Measurements from ENCODE around the gene ZNF783.
"Not testable (repeated sequence)": the region's sequence is repeated elsewhere in the genome, so short reads cannot be mapped to it uniquely, and the experiment has no call there.

ZNF783 gene

GRCh38 chr7:149240637-149241036, 21.4 kb upstream of the ZNF783 start:
- DNase-seq (ENCODE audit: low spot score): no peak

GRCh38 chr7:149241696-149242095, 20.3 kb upstream of the ZNF783 start:
- no peak for DNase-seq (ENCODE audit: low spot score)

DNA sequence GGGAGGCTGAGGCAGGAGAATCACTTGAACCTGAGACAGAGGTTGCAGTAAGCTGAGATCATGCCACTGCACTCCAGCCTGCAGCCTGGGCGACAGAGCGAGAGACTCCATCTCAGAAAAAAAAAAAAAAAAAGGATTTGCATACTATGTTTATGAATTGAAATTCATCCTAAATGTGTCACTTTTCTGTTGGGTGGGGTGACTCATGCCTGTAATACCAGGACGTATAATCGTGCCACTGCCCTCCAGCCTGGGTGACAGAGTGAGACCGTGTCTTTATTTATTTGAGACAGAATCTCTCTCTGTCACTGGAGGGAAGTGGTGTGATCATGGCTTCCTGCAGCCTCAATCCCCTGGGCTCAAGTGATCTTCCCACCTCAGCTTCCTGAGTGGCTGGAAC, 16.8 kb upstream of the ZNF783 start:
- peak; percentile 70 for DNase-seq (ENCODE audit: low spot score)

DNA sequence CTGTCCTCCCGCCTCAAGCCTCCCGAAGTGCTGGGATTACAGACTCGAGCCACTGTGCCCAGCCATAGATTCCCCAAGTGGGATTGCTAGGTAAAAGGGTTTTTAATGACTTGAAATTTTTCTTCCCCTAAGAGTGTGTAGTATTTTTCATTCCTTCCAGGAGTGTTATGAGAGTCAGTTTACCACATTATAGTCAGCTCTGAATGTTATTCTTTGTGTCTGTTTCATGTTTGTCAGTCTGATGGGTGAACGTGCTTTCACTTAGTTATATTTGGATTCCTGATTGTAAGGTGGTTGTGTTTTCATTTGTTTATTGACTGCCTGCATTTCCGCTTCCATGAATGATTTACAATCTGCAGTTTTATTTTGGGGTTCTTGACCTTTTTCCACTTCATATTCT, 16.3 kb upstream of the ZNF783 start:
- peak; percentile 39 for DNase-seq (ENCODE audit: low spot score)

DNA sequence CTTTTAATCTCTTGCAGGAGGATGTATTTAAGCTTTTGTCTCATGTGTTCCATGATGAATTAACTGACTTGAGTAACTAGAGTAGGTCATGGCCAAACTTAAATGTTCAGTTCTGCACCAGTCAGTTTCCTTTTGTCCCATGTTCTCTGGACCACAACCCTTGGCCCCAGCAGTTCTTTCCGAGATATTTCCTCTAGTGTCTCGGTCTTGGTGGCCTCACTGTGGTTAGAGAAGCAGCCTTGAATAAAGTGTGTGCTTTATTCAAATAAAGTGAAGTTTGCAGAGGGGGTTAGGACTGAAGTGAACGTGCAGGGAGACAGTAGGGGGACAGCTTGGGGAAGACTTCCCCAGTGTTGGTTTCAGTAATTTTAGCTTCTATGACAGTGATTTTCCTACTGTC, 13.2 kb upstream of the ZNF783 start:
- peak; percentile 17 for DNase-seq (ENCODE audit: low spot score)

DNA sequence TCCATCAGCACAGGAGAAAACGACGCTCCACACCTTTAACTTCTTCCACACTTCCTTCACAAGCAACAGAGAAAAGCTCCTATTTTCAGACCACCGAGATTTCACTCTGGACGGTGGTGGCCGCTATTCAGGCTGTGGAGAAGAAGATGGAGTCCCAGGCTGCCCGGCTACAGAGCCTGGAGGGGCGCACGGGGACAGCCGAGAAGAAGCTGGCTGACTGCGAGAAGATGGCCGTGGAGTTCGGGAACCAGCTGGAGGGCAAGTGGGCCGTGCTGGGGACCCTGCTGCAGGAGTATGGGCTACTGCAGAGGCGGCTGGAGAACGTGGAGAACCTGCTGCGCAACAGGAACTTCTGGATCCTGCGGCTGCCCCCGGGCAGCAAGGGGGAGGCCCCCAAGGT, 11.8 kb upstream of the ZNF783 start:
- DNase-seq (ENCODE audit: low spot score): not testable (repeated sequence)

GRCh38 chr7:149251518-149251917, 10.5 kb upstream of the ZNF783 start:
- DNase-seq (ENCODE audit: low spot score): not testable (repeated sequence)

GRCh38 chr7:149252378-149252777, 9.6 kb upstream of the ZNF783 start:
- DNase-seq (ENCODE audit: low spot score): no peak

DNA sequence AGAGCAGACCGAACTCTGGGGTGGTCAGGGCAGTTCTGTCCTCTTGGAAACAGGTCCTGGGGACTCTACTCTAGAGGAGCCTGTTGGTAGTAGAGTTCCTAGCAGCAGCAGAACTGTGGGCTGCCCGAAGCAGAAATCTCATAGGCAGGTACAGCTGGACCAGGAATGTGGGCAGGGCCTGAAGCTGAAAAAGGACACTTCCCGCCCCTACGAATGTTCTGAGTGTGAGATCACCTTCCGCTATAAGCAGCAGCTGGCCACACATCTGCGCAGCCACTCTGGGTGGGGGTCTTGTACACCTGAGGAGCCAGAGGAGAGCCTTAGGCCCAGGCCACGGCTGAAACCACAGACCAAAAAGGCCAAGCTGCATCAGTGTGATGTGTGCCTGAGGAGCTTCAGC, 8.3 kb upstream of the ZNF783 start:
- no peak for DNase-seq (ENCODE audit: low spot score)

DNA sequence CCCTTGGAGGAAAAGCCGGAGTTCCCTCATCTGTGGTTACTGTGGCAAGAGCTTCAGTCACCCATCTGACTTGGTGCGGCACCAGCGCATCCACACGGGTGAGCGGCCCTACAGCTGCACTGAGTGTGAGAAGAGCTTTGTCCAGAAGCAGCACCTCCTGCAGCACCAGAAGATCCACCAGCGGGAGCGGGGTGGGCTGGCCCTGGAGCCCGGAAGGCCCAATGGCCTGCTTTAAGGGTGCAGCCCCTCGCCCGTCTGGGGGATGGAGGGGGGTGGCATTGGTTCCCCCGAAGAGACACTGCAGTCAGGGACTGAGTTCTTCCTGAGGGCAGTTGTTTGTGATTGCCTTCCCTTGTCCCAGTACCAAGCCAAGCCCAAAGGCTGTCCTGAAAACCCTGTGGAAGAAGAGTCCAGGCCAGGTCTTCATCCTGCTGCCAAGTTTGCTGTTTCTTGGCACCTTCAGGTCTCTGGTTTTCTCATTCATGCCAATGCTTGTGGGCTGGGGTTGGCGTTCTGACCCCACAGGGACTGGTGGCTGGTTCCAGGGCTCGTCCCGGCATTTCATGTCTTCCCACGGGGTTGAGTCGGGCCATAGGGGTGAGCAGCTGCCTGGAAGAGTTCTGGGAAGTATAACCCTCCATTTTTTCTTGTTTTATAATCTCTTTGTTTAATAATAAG, 7.7 kb upstream of the ZNF783 start:
- no peak for DNase-seq (ENCODE audit: low spot score)

- no peak for DNase-seq (ENCODE audit: low spot score)
Measured at GRCh38 chr7:149255174-149255573, 6.8 kb upstream of the ZNF783 start.

DNA sequence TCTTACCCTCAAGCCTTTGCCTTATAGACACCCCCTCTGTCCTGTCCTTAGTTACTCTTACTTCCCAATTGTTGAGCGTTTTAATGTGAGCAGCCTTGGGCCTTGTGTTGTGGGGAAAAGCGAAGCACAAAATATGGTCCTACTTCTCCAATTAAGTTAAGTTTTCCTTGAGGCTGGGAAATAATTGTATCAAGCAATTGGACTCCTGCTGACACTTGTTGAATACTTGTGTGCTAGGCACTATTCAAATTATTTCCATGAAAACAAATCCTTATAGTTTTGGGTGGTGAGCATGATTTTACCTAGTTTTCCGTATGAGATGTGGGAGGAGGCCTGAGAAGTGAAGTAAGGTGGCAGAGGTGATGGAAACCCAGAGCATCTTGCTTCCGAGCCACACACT, 5.4 kb upstream of the ZNF783 start:
- DNase-seq (ENCODE audit: low spot score): no peak

DNA sequence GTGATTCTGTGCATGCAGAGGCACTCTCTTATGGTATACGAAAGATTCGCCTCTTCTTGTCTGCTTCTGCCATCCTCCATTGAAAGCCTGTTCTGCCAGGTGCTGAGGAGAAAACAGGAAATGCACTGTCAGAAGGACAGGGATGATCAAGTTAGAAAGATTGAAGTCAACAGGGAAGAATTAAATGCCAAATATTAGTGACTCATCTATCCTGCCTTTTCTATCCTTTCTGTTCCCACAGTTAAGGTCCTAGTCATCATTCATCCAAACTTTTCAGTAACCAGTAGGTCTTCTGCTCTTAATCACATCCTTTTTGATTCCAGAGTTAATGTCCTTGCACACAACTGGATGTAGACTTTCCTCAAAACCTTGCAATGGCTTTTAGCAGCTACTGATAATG, 4.8 kb upstream of the ZNF783 start:
- no peak for DNase-seq (ENCODE audit: low spot score)

DNA sequence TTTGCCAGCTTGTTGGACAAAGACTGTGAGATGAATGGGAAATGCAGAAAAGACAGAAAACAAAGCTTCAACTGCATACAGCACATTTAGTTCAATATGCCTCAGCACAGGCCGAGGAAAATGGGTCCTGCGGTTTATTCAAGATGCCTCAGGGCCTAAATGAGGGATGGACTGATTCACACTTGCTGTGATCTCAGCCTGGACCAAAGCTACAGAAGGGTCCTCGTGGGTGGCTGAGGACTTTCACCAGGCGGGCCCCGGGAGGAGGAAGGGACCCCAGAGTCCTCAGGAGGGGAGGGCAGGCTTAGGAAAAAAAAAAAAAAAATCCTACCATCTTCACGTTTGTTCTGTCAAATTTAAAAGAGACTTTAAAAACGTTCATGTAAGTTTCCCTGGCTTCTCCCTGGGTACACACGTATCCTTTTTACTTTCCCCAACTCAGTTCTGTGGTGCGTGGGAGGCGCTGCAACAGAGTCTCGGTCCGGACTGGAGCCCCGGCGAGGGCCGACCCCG, 624 bp upstream of the ZNF783 start:
- peak; percentile 24 for DNase-seq (ENCODE audit: low spot score)

GRCh38 chr7:149266451-149266850, 4.5 kb downstream of the ZNF783 start:
- no peak for DNase-seq (ENCODE audit: low spot score)

DNA sequence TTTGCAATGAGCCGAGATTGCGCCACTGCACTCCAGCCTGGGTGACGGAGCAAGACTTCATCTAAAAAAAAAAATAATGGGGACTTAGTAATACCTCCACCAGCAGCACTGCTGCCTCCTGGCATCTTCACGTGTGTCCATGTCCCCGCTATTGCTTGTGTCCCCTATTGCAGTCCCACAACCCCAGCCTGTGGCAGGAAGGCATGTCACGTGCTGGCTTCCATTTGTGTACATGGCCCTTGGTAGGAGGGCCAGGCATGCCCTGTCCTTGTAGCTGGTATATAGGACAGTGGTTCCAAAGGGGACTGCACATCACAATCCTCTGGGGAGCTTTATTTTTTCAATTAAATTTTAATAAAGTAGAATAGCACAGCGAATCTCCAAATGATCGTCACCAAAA, 5.7 kb downstream of the ZNF783 start:
- DNase-seq (ENCODE audit: low spot score): no peak

DNA sequence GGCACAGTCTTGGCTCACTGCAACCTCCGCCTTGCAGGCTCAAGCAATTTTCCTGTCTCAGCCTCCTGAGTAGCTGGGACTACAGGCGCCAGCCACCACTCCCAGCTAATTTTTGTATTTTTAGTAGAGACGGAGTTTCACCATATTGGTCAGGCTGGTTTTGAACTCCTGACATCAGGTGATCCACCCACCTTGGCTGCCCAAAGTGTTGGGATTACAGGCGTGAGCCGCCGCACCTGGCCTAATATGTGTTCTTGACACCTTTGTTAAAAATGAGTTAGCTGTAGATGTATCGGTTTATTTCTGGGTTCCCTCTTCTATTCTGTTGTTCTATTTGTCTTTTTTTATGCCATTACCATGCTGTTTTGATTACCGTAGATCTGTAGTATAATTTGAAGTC, 12.4 kb downstream of the ZNF783 start:
- DNase-seq (ENCODE audit: low spot score): not testable (repeated sequence)

GRCh38 chr7:149277871-149278270, 15.9 kb downstream of the ZNF783 start:
- DNase-seq (ENCODE audit: low spot score): no peak

DNA sequence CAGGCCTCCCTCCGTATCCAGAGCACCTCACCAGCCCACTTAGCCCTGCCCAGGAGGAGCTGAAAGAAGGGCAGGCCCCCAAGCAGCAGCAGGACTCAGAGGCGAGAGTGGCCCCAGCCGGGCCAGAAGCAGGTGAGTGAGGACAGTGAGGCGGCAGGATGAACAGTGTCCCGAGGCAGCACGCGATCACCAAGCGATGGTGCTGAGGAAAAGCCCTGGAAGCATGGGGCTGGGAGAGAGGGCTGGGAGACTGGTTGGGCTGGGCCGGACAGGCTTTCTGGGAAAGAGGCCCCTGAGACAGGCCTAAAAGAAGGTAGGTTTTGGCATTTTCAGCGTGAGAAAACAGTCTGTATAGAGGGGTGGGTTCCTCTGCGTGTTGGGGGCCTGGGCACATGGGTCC, 16.4 kb downstream of the ZNF783 start:
- DNase-seq (ENCODE audit: low spot score): no peak

GRCh38 chr7:149279111-149279743, 17.2 kb downstream of the ZNF783 start:
- DNase-seq (ENCODE audit: low spot score): no peak

DNA sequence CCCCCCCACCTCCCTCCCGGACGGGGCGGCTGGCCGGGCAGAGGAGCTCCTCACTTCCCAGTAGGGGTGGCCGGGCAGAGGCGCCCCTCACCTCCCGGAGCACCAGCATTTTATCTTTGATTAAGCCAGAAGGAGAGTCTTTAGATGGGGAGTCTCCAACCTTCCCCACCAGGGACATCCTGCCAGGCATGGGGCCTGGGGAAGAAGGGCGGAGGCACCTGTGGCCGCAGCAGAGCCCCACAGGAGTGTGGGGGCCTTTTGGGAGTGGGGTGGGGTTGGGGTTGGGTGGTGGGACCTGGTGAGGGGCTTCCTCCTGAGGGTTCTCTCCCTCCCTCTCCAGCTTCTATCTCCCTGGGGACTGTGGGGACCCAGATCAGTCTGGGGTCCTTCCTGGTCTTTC, 18.2 kb downstream of the ZNF783 start:
- DNase-seq (ENCODE audit: low spot score): no peak

- no peak for DNase-seq (ENCODE audit: low spot score)
Measured at GRCh38 chr7:149280661-149281507, 18.9 kb downstream of the ZNF783 start.
